SK-MEL-5 (cell line): ENCODE results near the gene CROCC. TPM values are rescaled to one million over a fixed set of nuclear protein-coding genes. Genes with fewer than 3 reads are reported as not detected.
"Not testable (repeated sequence)": the region's sequence is repeated elsewhere in the genome, so short reads cannot be mapped to it uniquely, and the experiment has no call there.

Experiments used
- DNase-seq: peaks from one replicate; pipeline ENCODE4 v3.0.0-alpha.2; 2016; ENCODE audit warnings: low read depth, low spot score
- in situ Hi-C: cut with HindIII; loops from 2 replicates; pipeline ENCODE4 v1.10.0; 2016; ENCODE audit warnings: low sequenced_read_pairs, high pct_unique_total_duplicates, low pct_unique_long_range_greater_than_20kb
- total RNA-seq: library from RNA; depleted of rRNA; stranded (reverse); fragments of >200 nt; shearing (Covaris generic); gene quantifications from 2 replicates; pipeline ENCODE4 v1.2.3, GENCODE V29; 2014

CROCC gene
- total RNA-seq, 1 experiment from 2014 or later: 11.8 TPM

GRCh38 chr1:16948282-16948891, 26.7 kb downstream of the CROCC start:
- in situ Hi-C loops, DNase-seq: not testable (repeated sequence)

GRCh38 chr1:16949026-16949425, 27.3 kb downstream of the CROCC start:
- in situ Hi-C loops, DNase-seq: not testable (repeated sequence)

- in situ Hi-C loops, DNase-seq: not testable (repeated sequence)
These were observed 30.6 kb downstream of the CROCC start for GRCh38 chr1:16952376-16952775.

GRCh38 chr1:16954579-16954978, 32.8 kb downstream of the CROCC start:
- no peak for DNase-seq
- in situ Hi-C loops: no loop called here

GRCh38 chr1:16955186-16955585, 33.5 kb downstream of the CROCC start:
- no peak for DNase-seq
- in situ Hi-C loops: no loop called here

- no peak for DNase-seq
- in situ Hi-C loops: no loop called here
These were observed 35.0 kb downstream of the CROCC start for GRCh38 chr1:16956775-16957174.

GRCh38 chr1:16957731-16958130, 36.0 kb downstream of the CROCC start:
- in situ Hi-C loops: no loop called here
- no peak for DNase-seq

- in situ Hi-C loops: no loop called here
- no peak for DNase-seq
These were observed 36.7 kb downstream of the CROCC start for GRCh38 chr1:16958475-16958874.

GRCh38 chr1:16960560-16961296, 39.0 kb downstream of the CROCC start:
- DNase-seq: no peak
- in situ Hi-C loops: no loop called here

- no peak for DNase-seq
- in situ Hi-C loops: no loop called here
These were observed 39.8 kb downstream of the CROCC start for GRCh38 chr1:16961297-16962133.

- in situ Hi-C loops, DNase-seq: not testable (repeated sequence)
These were observed 42.4 kb downstream of the CROCC start for GRCh38 chr1:16964169-16964568.

- no peak for DNase-seq
- in situ Hi-C loops: no loop called here
These were observed 43.8 kb downstream of the CROCC start for GRCh38 chr1:16965486-16966067.

GRCh38 chr1:16966282-16966681, 44.6 kb downstream of the CROCC start:
- DNase-seq: no peak
- in situ Hi-C loops: no loop called here

GRCh38 chr1:16967095-16967575, 45.4 kb downstream of the CROCC start:
- in situ Hi-C loops: no loop called here
- DNase-seq: no peak

GRCh38 chr1:16967962-16968361, 46.2 kb downstream of the CROCC start:
- in situ Hi-C loops: no loop called here
- DNase-seq: no peak

- DNase-seq: no peak
- in situ Hi-C loops: no loop called here
These were observed 46.6 kb downstream of the CROCC start for GRCh38 chr1:16968372-16968771.

GRCh38 chr1:16969057-16969611, 47.4 kb downstream of the CROCC start:
- in situ Hi-C loops: no loop called here

GRCh38 chr1:16969651-16970050, 47.9 kb downstream of the CROCC start:
- in situ Hi-C loops: no loop called here
- DNase-seq: no peak

More at GRCh38 chr1:16969057-16969611, 47.4 kb downstream of the CROCC start:
- DNase-seq: no peak
